Astrocyte (in vitro differentiated cells and primary cell): ENCODE measurements around the gene PLEKHG2. TPM values are rescaled to one million over a fixed set of nuclear protein-coding genes. Genes with fewer than 3 reads are reported as not detected.

Source experiments
- DNase-seq: peaks from one replicate; pipeline ENCODE4 v3.0.0-alpha.2; 2010; ENCODE audit warnings: low read depth
- FAIRE-seq: peaks from 2 replicates; lab custom pipeline; 2011; peaks lifted over from hg19 to GRCh38; lab: Jason Lieb, UNC
- H2AFZ ChIP-seq: 2 replicates; pipeline ENCODE4 v1.6.0; 2012; ENCODE audit warnings: low read depth, low read length, inconsistent platforms
- H3K27ac ChIP-seq: 2 replicates; pipeline ENCODE4 v1.5.1; 2011; ENCODE audit warnings: low read depth, low read length, inconsistent platforms
- H3K27me3 ChIP-seq: 2 replicates; pipeline ENCODE4 v1.6.0; 2011; ENCODE audit warnings: low read length, inconsistent platforms; ENCODE audit not compliant: insufficient read depth
- H3K36me3 ChIP-seq: 2 replicates; pipeline ENCODE4 v1.5.1; 2011; ENCODE audit warnings: low read length, inconsistent platforms; ENCODE audit not compliant: insufficient read depth
- H3K4me1 ChIP-seq: 2 replicates; pipeline ENCODE4 v1.5.1; 2011; ENCODE audit warnings: low read length, inconsistent platforms; ENCODE audit not compliant: insufficient read depth
- H3K4me2 ChIP-seq: 2 replicates; pipeline ENCODE4 v1.6.0; 2012; ENCODE audit warnings: low read length, inconsistent platforms
- H3K4me3 ChIP-seq: 2 replicates; pipeline ENCODE4 v1.5.1; 2011; ENCODE audit warnings: low read depth, mild to moderate bottlenecking, low read length, inconsistent platforms; ENCODE audit not compliant: insufficient read depth
- H3K79me2 ChIP-seq: 2 replicates; pipeline ENCODE4 v1.6.0; 2012; ENCODE audit warnings: mild to moderate bottlenecking, low read length, inconsistent platforms; ENCODE audit not compliant: insufficient read depth
- H3K9ac ChIP-seq: 2 replicates; pipeline ENCODE4 v1.6.0; 2012; ENCODE audit warnings: mild to moderate bottlenecking, low read length, inconsistent platforms
- H3K9me3 ChIP-seq: 2 replicates; pipeline ENCODE4 v1.5.1; 2012; ENCODE audit warnings: low read depth, mild to moderate bottlenecking, low read length, inconsistent platforms; ENCODE audit not compliant: insufficient read depth
- H4K20me1 ChIP-seq: 2 replicates; pipeline ENCODE4 v1.6.0; 2012; ENCODE audit warnings: low read length, inconsistent platforms; ENCODE audit not compliant: insufficient read depth
- H3K27ac Mint-ChIP-seq: one replicate; pipeline ENCODE4 v1.8.0; 2021; ENCODE audit warnings: mild to moderate bottlenecking, mixed read lengths; ENCODE audit not compliant: unreplicated experiment
- H3K27me3 Mint-ChIP-seq: one replicate; pipeline ENCODE4 v1.8.0; 2021; ENCODE audit warnings: low read depth, mixed read lengths; ENCODE audit not compliant: unreplicated experiment
- H3K36me3 Mint-ChIP-seq: one replicate; pipeline ENCODE4 v1.8.0; 2021; ENCODE audit warnings: low read depth, mixed read lengths; ENCODE audit not compliant: unreplicated experiment
- H3K4me1 Mint-ChIP-seq: one replicate; pipeline ENCODE4 v1.8.0; 2021; ENCODE audit warnings: low read depth, mixed read lengths; ENCODE audit not compliant: unreplicated experiment
- H3K4me3 Mint-ChIP-seq: one replicate; pipeline ENCODE4 v1.8.0; 2021; ENCODE audit warnings: mild to moderate bottlenecking, moderate library complexity, mixed read lengths; ENCODE audit not compliant: unreplicated experiment
- H3K9me3 Mint-ChIP-seq: one replicate; pipeline ENCODE4 v1.8.0; 2021; ENCODE audit warnings: mild to moderate bottlenecking, mixed read lengths; ENCODE audit not compliant: unreplicated experiment
- CTCF ChIP-seq: IDR thresholded peaks from 2 replicates; pipeline ENCODE4 v1.5.1; 2011; ENCODE audit warnings: low read depth, mild to moderate bottlenecking, inconsistent platforms, low read length, moderate library complexity; ENCODE audit not compliant: insufficient read depth
- EZH2 ChIP-seq: IDR thresholded peaks from 2 replicates; pipeline ENCODE4 v1.6.1; 2012; ENCODE audit warnings: mild to moderate bottlenecking, low read length, inconsistent platforms; ENCODE audit not compliant: insufficient read depth
- total RNA-seq: library from RNA; stranded (reverse); gene quantifications from 2 replicates; pipeline ENCODE4 v1.2.1, GENCODE V29; 2021

The PLEKHG2 gene
- total RNA-seq, 1 donor from 2014 or later = 102 TPM

- H3K27ac ChIP-seq = peak overlapping the region; percentile 97
- peak overlapping the region; percentile 43 for H3K27ac Mint-ChIP-seq
- no peak for TF ChIP-seq CTCF
- TF ChIP-seq EZH2 = no peak
These were observed 1.7 kb upstream of the PLEKHG2 start for GRCh38 chr19:39410831-39411080.

GRCh38 chr19:39411081-39411831, 1.2 kb upstream of the PLEKHG2 start:
- Mint-ChIP-seq H3K36me3 (peaks cover 5% of the 10 kb centered on the region), H3K27me3 (no peaks in the 10 kb centered on the region), H3K4me1 (peaks cover 32% of the 10 kb centered on the region), H3K4me3 (peak overlapping the region; percentile 90), H3K9me3 (no peaks in the 10 kb centered on the region), H3K27ac (peak overlapping the region; percentile 43)
- TF ChIP-seq EZH2 (no peak), CTCF (no peak)
- no peak for FAIRE-seq
- H3K9ac ChIP-seq = peak overlapping the region; percentile 90
- no peaks in the 10 kb centered on the region for H3K9me3 ChIP-seq
- no peak overlapping the region for H2AFZ ChIP-seq
- H3K36me3 ChIP-seq = peaks cover 4% of the 10 kb centered on the region
- H3K4me2 ChIP-seq = peak overlapping the region; percentile 96
- peaks cover 47% of the 10 kb centered on the region for H4K20me1 ChIP-seq
- H3K79me2 ChIP-seq = peaks cover 66% of the 10 kb centered on the region
- H3K27ac ChIP-seq = peak overlapping the region; percentile 97
- peak overlapping the region; percentile 18 for H3K4me3 ChIP-seq
- H3K4me1 ChIP-seq = peaks cover 52% of the 10 kb centered on the region
- no peaks in the 10 kb centered on the region for H3K27me3 ChIP-seq
- DNase-seq = no peak

More at GRCh38 chr19:39410831-39411080, 1.7 kb upstream of the PLEKHG2 start:
- Histone ChIP-seq H3K9ac (peak overlapping the region; percentile 90), H4K20me1 (peaks cover 42% of the 10 kb centered on the region), H3K4me2 (peak overlapping the region; percentile 96), H3K79me2 (peaks cover 61% of the 10 kb centered on the region), H2AFZ (no peak overlapping the region), H3K4me1 (peaks cover 55% of the 10 kb centered on the region), H3K27me3 (no peaks in the 10 kb centered on the region), H3K4me3 (no peak overlapping the region), H3K36me3 (peaks cover 4% of the 10 kb centered on the region), H3K9me3 (no peaks in the 10 kb centered on the region)
- DNase-seq = no peak
- peak overlapping the region; percentile 90 for H3K4me3 Mint-ChIP-seq
- H3K4me1 Mint-ChIP-seq = peaks cover 34% of the 10 kb centered on the region
- no peaks in the 10 kb centered on the region for H3K9me3 Mint-ChIP-seq
- peaks cover 5% of the 10 kb centered on the region for H3K36me3 Mint-ChIP-seq
- no peak for FAIRE-seq
- no peaks in the 10 kb centered on the region for H3K27me3 Mint-ChIP-seq

GRCh38 chr19:39411832-39412099, 703 bp upstream of the PLEKHG2 start:
- peaks cover 32% of the 10 kb centered on the region for H3K4me1 Mint-ChIP-seq
- H3K36me3 Mint-ChIP-seq = peaks cover 5% of the 10 kb centered on the region

More at GRCh38 chr19:39411832-39412099, 703 bp upstream of the PLEKHG2 start:
- FAIRE-seq = peak; percentile 37
- H4K20me1 ChIP-seq = peaks cover 52% of the 10 kb centered on the region
- peak overlapping the region; percentile 43 for H3K27ac Mint-ChIP-seq
- DNase-seq = peak; percentile 74
- H3K27ac ChIP-seq = peak overlapping the region; percentile 97
- peak overlapping the region; percentile 18 for H3K4me3 ChIP-seq
- H3K4me3 Mint-ChIP-seq = peak overlapping the region; percentile 90
- no peaks in the 10 kb centered on the region for H3K27me3 Mint-ChIP-seq
- no peaks in the 10 kb centered on the region for H3K27me3 ChIP-seq
- H3K9ac ChIP-seq = peak overlapping the region; percentile 90
- peaks cover 51% of the 10 kb centered on the region for H3K4me1 ChIP-seq
- H3K9me3 Mint-ChIP-seq = no peaks in the 10 kb centered on the region
- H2AFZ ChIP-seq = no peak overlapping the region
- TF ChIP-seq CTCF (peak; percentile 97), EZH2 (no peak)
- no peaks in the 10 kb centered on the region for H3K9me3 ChIP-seq
- peak overlapping the region; percentile 96 for H3K4me2 ChIP-seq
- peaks cover 4% of the 10 kb centered on the region for H3K36me3 ChIP-seq
- H3K79me2 ChIP-seq = peaks cover 70% of the 10 kb centered on the region
